ENCODE data around the gene RAB3GAP2.
"Not testable (repeated sequence)": the region's sequence is repeated elsewhere in the genome, so short reads cannot be mapped to it uniquely, and the experiment has no call there.

Gene RAB3GAP2

GRCh38 chr1:220275430-220275829 lies 3.2 kb upstream of the RAB3GAP2 start:
- Histone ChIP-seq H3K9me3 (no peaks in the 10 kb centered on the region), H3K36me3 (replicated peaks) (no peaks in the 10 kb centered on the region; the same call in 1 of the 2 replicates), H3K4me1 (peaks cover 16% of the 10 kb centered on the region), H3K4me3 (no peak overlapping the region), H3K27me3 (ENCODE audit: low read depth) (peaks cover 22% of the 10 kb centered on the region)
- DNase-seq (ENCODE audit: low spot score in 2 of 2) = no peak
- in situ Hi-C loops (cut with MboI; ENCODE audit: low sequenced_read_pairs) = no loop called here

GRCh38 chr1:220274251-220274855 lies 2.1 kb upstream of the RAB3GAP2 start:
- Histone ChIP-seq H3K36me3 (replicated peaks) (no peaks in the 10 kb centered on the region; the same call in none of the 2 replicates), H3K4me1 (peaks cover 20% of the 10 kb centered on the region), H3K9me3 (no peaks in the 10 kb centered on the region), H3K27me3 (ENCODE audit: low read depth) (peaks cover 14% of the 10 kb centered on the region), H3K4me3 (no peak overlapping the region)
- in situ Hi-C loops (cut with MboI; ENCODE audit: low sequenced_read_pairs) = no loop called here
- no peak for DNase-seq (ENCODE audit: low spot score in 2 of 2)

- Histone ChIP-seq H3K27me3 (ENCODE audit: low read depth) (peaks cover 5% of the 10 kb centered on the region; the same call in 1 of the 2 replicates), H3K9me3 (no peaks in the 10 kb centered on the region), H3K4me3 (peak overlapping the region; percentile 78), H3K36me3 (replicated peaks) (peaks cover 14% of the 10 kb centered on the region), H3K4me1 (peaks cover 20% of the 10 kb centered on the region)
- in situ Hi-C loops (cut with MboI; ENCODE audit: low sequenced_read_pairs) = no loop called here
- DNase-seq (ENCODE audit: low spot score in 2 of 2) = no peak
These were observed 513 bp upstream of the RAB3GAP2 start for GRCh38 chr1:220272841-220273090.

- peak in 1 of 2 experiments; percentile 33 for DNase-seq (ENCODE audit: low spot score in 2 of 2)
- Histone ChIP-seq H3K9me3 (no peaks in the 10 kb centered on the region), H3K27me3 (ENCODE audit: low read depth) (no peaks in the 10 kb centered on the region), H3K4me3 (peak overlapping the region; percentile 78), H3K36me3 (replicated peaks) (peaks cover 21% of the 10 kb centered on the region), H3K4me1 (peaks cover 20% of the 10 kb centered on the region)
- in situ Hi-C loops (cut with MboI; ENCODE audit: low sequenced_read_pairs) = no loop called here
These were observed 577 bp downstream of the RAB3GAP2 start for GRCh38 chr1:220271706-220272046.

GRCh38 chr1:220269036-220269435 lies 3.2 kb downstream of the RAB3GAP2 start:
- in situ Hi-C loops (cut with MboI; ENCODE audit: low sequenced_read_pairs) = no loop called here
- no peak for DNase-seq (ENCODE audit: low spot score in 2 of 2)
- Histone ChIP-seq H3K36me3 (replicated peaks) (peaks cover 21% of the 10 kb centered on the region), H3K4me1 (peaks cover 20% of the 10 kb centered on the region), H3K27me3 (ENCODE audit: low read depth) (no peaks in the 10 kb centered on the region), H3K9me3 (no peaks in the 10 kb centered on the region), H3K4me3 (no peak overlapping the region)

GRCh38 chr1:220267630-220268029 lies 4.6 kb downstream of the RAB3GAP2 start:
- DNase-seq (ENCODE audit: low spot score in 2 of 2) = no peak
- Histone ChIP-seq H3K36me3 (replicated peaks) (peaks cover 21% of the 10 kb centered on the region), H3K27me3 (ENCODE audit: low read depth) (no peaks in the 10 kb centered on the region), H3K9me3 (no peaks in the 10 kb centered on the region), H3K4me1 (peaks cover 14% of the 10 kb centered on the region), H3K4me3 (no peak overlapping the region)
- in situ Hi-C loops (cut with MboI; ENCODE audit: low sequenced_read_pairs) = no loop called here

GRCh38 chr1:220260228-220260627 lies 12.0 kb downstream of the RAB3GAP2 start:
- DNase-seq (ENCODE audit: low spot score in 2 of 2); H3K9me3 ChIP-seq; H3K4me3 ChIP-seq; H3K36me3 ChIP-seq (replicated peaks); H3K4me1 ChIP-seq; in situ Hi-C loops (cut with MboI; ENCODE audit: low sequenced_read_pairs); H3K27me3 ChIP-seq (ENCODE audit: low read depth): not testable (repeated sequence)

GRCh38 chr1:220259756-220260155 lies 12.5 kb downstream of the RAB3GAP2 start:
- H3K4me1 ChIP-seq; H3K9me3 ChIP-seq; in situ Hi-C loops (cut with MboI; ENCODE audit: low sequenced_read_pairs); H3K27me3 ChIP-seq (ENCODE audit: low read depth); DNase-seq (ENCODE audit: low spot score in 2 of 2); H3K4me3 ChIP-seq; H3K36me3 ChIP-seq (replicated peaks): not testable (repeated sequence)

GRCh38 chr1:220256194-220256593 lies 16.1 kb downstream of the RAB3GAP2 start:
- DNase-seq (ENCODE audit: low spot score in 2 of 2); in situ Hi-C loops (cut with MboI; ENCODE audit: low sequenced_read_pairs); H3K27me3 ChIP-seq (ENCODE audit: low read depth); H3K9me3 ChIP-seq; H3K36me3 ChIP-seq (replicated peaks); H3K4me3 ChIP-seq: not testable (repeated sequence)
- H3K4me1 ChIP-seq = peaks cover 14% of the 10 kb centered on the region

- no peak for DNase-seq (ENCODE audit: low spot score in 2 of 2)
- Histone ChIP-seq H3K4me3 (no peak overlapping the region), H3K27me3 (ENCODE audit: low read depth) (no peaks in the 10 kb centered on the region), H3K9me3 (peaks cover 8% of the 10 kb centered on the region), H3K4me1 (peaks cover 14% of the 10 kb centered on the region), H3K36me3 (replicated peaks) (peaks cover 10% of the 10 kb centered on the region)
- in situ Hi-C loops (cut with MboI; ENCODE audit: low sequenced_read_pairs) = no loop called here
These were observed 17.0 kb downstream of the RAB3GAP2 start for GRCh38 chr1:220255204-220255603.

GRCh38 chr1:220253290-220253689 lies 19.0 kb downstream of the RAB3GAP2 start:
- H3K27me3 ChIP-seq (ENCODE audit: low read depth); H3K4me3 ChIP-seq; DNase-seq (ENCODE audit: low spot score in 2 of 2); in situ Hi-C loops (cut with MboI; ENCODE audit: low sequenced_read_pairs); H3K36me3 ChIP-seq (replicated peaks): not testable (repeated sequence)
- H3K9me3 ChIP-seq = peaks cover 16% of the 10 kb centered on the region
- peaks cover 14% of the 10 kb centered on the region for H3K4me1 ChIP-seq

- Histone ChIP-seq H3K9me3 (peaks cover 16% of the 10 kb centered on the region; the same call in 1 of the 2 replicates), H3K4me1 (peaks cover 14% of the 10 kb centered on the region), H3K36me3 (replicated peaks) (peaks cover 13% of the 10 kb centered on the region), H3K4me3 (no peak overlapping the region), H3K27me3 (ENCODE audit: low read depth) (no peaks in the 10 kb centered on the region)
- DNase-seq (ENCODE audit: low spot score in 2 of 2) = no peak
- in situ Hi-C loops (cut with MboI; ENCODE audit: low sequenced_read_pairs) = no loop called here
These were observed 21.0 kb downstream of the RAB3GAP2 start for GRCh38 chr1:220251272-220251671.

- H3K9me3 ChIP-seq = peaks cover 16% of the 10 kb centered on the region; the same call in 1 of the 2 replicates
- peaks cover 14% of the 10 kb centered on the region for H3K4me1 ChIP-seq
- in situ Hi-C loops (cut with MboI; ENCODE audit: low sequenced_read_pairs) = no loop called here
- H3K4me3 ChIP-seq = no peak overlapping the region
- H3K36me3 ChIP-seq (replicated peaks) = peaks cover 13% of the 10 kb centered on the region
- no peaks in the 10 kb centered on the region for H3K27me3 ChIP-seq (ENCODE audit: low read depth)
- no peak for DNase-seq (ENCODE audit: low spot score in 2 of 2)
These were observed 21.6 kb downstream of the RAB3GAP2 start for GRCh38 chr1:220250681-220251080.

- in situ Hi-C loops (cut with MboI; ENCODE audit: low sequenced_read_pairs) = no loop called here
- peaks cover 13% of the 10 kb centered on the region for H3K36me3 ChIP-seq (replicated peaks)
These were observed 22.7 kb downstream of the RAB3GAP2 start for GRCh38 chr1:220249522-220249921.

GRCh38 chr1:220248715-220249265 lies 23.5 kb downstream of the RAB3GAP2 start:
- in situ Hi-C loops (cut with MboI; ENCODE audit: low sequenced_read_pairs); H3K4me3 ChIP-seq; H3K4me1 ChIP-seq; H3K27me3 ChIP-seq (ENCODE audit: low read depth); DNase-seq (ENCODE audit: low spot score in 2 of 2): not testable (repeated sequence)
- Histone ChIP-seq H3K9me3 (peaks cover 16% of the 10 kb centered on the region; the same call in 1 of the 2 replicates), H3K36me3 (replicated peaks) (peaks cover 13% of the 10 kb centered on the region)

More at GRCh38 chr1:220249522-220249921, 22.7 kb downstream of the RAB3GAP2 start:
- DNase-seq (ENCODE audit: low spot score in 2 of 2) = no peak
- Histone ChIP-seq H3K9me3 (peaks cover 16% of the 10 kb centered on the region; the same call in 1 of the 2 replicates), H3K27me3 (ENCODE audit: low read depth) (no peaks in the 10 kb centered on the region), H3K4me3 (no peak overlapping the region), H3K4me1 (peaks cover 7% of the 10 kb centered on the region)
